SJSA1 (cell line): ENCODE measurements around the gene CNGB1. TPM values are rescaled to one million over a fixed set of nuclear protein-coding genes. Genes with fewer than 3 reads are reported as not detected.
"Not testable (repeated sequence)": the region's sequence is repeated elsewhere in the genome, so short reads cannot be mapped to it uniquely, and the experiment has no call there.

Experiments
- DNase-seq, 2 experiments: peaks; one replicate each; pipeline ENCODE4 v3.0.0-alpha.2; 2015 to 2020; ENCODE audit warnings: low spot score in 2 of 2, low read depth in 1 of 2
- H3K27ac ChIP-seq: fragments of 250-450 bp; sonication (Bioruptor Pico); 2 replicates; pipeline ENCODE4 v1.5.1; 2020; ENCODE audit warnings: mild to moderate bottlenecking, moderate library complexity
- H3K27me3 ChIP-seq: fragments of 250-450 bp; sonication (Bioruptor Pico); replicated peaks from 2 replicates; pipeline ENCODE4 v1.5.1; 2020; ENCODE audit warnings: mild to moderate bottlenecking, moderate library complexity
- H3K36me3 ChIP-seq: fragments of 250-450 bp; sonication (Bioruptor Pico); 2 replicates; pipeline ENCODE4 v1.5.1; 2020; ENCODE audit warnings: mild to moderate bottlenecking
- H3K4me1 ChIP-seq: fragments of 250-450 bp; sonication (Bioruptor Pico); replicated peaks from 2 replicates; pipeline ENCODE4 v1.6.1; 2021; ENCODE audit warnings: mild to moderate bottlenecking
- H3K4me3 ChIP-seq: fragments of 250-450 bp; sonication (Bioruptor Pico); 2 replicates; pipeline ENCODE4 v1.5.1; 2020; ENCODE audit warnings: mild to moderate bottlenecking
- H3K9me3 ChIP-seq: fragments of 250-450 bp; sonication (Bioruptor Pico); replicated peaks from 2 replicates; pipeline ENCODE4 v1.5.1; 2020; ENCODE audit warnings: mild to moderate bottlenecking
- total RNA-seq: library from RNA; depleted of rRNA; stranded (reverse); fragments of >200 nt; shearing (Covaris generic); gene quantifications from 2 replicates; pipeline ENCODE4 v1.2.3, GENCODE V29; 2014

Gene CNGB1
- total RNA-seq, 1 experiment from 2014 or later = 0.13 TPM

DNA sequence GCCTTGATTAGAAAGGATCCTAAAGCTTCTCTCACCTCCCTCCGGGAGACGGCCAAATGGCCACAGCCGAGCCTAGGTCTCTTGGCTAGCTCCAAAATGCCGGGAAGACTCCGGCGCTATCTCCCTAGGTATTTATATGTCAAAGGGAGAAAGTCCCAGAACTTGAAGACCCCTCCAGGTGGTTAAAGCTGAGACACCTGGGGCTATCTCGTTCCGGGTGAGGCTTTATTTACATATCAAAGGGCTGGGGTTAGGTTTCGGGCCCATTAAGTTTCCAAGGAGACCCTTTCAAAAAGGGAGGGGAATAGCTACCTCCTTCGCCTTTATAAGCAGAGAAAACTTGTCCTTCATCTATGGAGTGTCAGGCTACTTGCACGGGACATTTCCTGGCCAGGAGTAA, 97.7 kb downstream of the CNGB1 start:
- H3K9me3 ChIP-seq = no peaks in the 10 kb centered on the region
- peaks cover 28% of the 10 kb centered on the region for H3K4me1 ChIP-seq
- H3K4me3 ChIP-seq = no peak overlapping the region
- no peak for DNase-seq
- no peak overlapping the region for H3K27ac ChIP-seq
- no peaks in the 10 kb centered on the region for H3K27me3 ChIP-seq
- no peaks in the 10 kb centered on the region for H3K36me3 ChIP-seq

DNA sequence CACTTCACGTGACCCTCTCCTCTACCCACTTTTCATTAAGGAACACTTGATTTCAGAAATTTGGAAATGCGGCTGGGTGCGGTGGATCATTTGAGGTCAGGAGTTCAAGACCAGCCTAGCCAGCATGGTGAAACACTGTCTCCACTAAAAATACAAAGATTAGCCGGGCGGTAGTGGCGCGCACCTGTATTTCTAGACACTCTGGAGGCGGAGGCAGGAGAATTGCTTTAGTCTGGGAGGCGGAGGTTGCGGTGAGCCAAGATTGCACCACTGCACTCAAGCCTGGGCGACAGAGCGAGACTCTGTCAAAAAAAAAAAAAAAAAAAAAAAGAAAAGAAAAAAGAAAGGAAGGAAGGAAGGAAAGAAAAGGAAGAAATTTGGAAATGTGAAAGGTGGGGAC, 98.2 kb downstream of the CNGB1 start:
- Histone ChIP-seq H3K27ac (peak overlapping the region; percentile 85), H3K4me1 (peaks cover 28% of the 10 kb centered on the region)
- not testable (repeated sequence) for H3K4me3 ChIP-seq, H3K36me3 ChIP-seq, DNase-seq, H3K9me3 ChIP-seq, H3K27me3 ChIP-seq

DNA sequence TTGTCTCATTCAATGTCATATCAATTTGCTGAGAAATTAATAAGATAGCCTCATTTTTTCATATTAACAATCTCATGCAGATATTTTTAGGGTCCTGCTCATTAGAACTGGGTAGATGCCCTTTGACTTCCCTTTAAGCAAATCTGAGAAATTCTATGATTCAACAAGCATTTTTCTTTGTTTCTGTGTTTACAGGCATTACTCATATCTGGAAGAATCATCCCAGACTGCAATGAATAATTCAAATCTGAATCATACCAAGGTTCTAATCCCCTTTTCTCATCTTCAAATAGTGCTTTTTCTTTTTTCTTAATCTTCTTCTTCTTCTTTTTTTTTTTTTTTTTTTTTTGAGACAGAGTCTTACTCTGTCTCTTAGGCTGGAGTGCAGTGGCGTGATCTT, 99.5 kb downstream of the CNGB1 start:
- Histone ChIP-seq H3K4me3 (no peak overlapping the region), H3K9me3 (no peaks in the 10 kb centered on the region), H3K27ac (peak overlapping the region; percentile 85), H3K27me3 (no peaks in the 10 kb centered on the region), H3K36me3 (no peaks in the 10 kb centered on the region), H3K4me1 (peaks cover 28% of the 10 kb centered on the region)
- DNase-seq = peak in 1 of 2 experiments; percentile 88

DNA sequence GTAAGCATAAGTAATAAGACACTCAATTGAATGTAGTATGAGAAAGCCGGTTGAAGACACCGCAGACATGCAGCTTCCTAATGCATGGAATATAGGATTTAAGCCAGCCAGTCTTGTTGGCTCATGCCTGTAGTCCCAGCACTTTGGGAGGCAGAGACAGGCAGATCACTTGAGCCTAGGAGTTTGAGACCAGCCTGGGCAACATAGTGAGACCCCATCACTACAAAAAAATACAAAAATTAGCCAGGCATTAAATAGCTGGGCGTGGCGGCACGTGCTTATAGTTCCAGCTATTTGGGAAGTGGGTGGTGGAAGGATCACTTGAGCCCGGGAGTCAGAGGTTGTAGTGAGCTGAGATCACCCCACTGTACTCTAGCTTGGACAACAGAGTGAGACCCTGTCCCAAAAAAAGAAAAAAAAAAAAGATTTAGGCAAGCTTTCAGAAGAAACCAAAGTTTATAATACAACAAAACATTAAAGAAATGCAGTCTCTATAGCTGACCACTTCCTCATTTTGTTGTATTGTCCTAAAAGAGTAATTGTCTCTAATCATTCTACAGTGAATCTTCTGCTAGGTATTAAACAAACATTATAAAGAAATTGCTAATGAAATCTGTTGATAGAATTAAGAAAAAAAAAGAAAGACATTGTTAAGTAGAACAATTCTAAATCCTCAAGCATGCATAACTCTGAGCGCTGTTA, 100.0 kb downstream of the CNGB1 start:
- Histone ChIP-seq H3K9me3 (no peaks in the 10 kb centered on the region), H3K27me3 (no peaks in the 10 kb centered on the region), H3K36me3 (no peaks in the 10 kb centered on the region), H3K4me1 (peaks cover 28% of the 10 kb centered on the region), H3K27ac (peak overlapping the region; percentile 85), H3K4me3 (no peak overlapping the region)
- DNase-seq = peak in 1 of 2 experiments; percentile 42

DNA sequence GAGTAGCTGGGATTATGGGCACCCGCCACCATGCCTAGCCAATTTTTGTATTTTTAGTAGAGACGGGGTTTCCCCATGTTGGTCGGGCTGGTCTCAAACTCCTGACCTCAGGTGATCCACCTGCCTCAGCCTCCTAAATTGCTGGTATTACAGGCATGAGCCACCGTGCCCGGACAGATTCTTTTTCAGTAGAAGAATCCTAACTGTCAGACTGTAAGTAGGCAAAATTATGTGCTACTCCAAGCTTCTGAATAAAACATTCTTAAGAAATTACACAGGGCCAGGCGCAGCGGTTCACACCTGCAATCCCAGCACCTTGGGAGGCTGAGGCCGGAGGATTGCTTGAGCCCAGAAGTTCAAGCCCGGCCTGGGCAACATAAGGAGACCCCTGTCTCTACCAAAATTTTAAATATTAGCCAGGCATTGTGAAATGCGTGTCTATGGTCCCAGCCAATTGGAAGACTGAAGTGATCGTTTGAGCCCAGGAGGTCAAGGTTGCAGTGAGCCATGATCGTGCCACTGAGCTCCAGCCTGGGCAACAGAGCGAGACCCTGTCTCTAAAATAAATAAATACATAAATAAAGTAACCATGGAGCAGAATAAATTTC, 101.9 kb downstream of the CNGB1 start:
- DNase-seq = no peak
- Histone ChIP-seq H3K27ac (no peak overlapping the region), H3K27me3 (no peaks in the 10 kb centered on the region), H3K4me1 (peaks cover 34% of the 10 kb centered on the region), H3K4me3 (no peak overlapping the region), H3K36me3 (no peaks in the 10 kb centered on the region), H3K9me3 (no peaks in the 10 kb centered on the region)

DNA sequence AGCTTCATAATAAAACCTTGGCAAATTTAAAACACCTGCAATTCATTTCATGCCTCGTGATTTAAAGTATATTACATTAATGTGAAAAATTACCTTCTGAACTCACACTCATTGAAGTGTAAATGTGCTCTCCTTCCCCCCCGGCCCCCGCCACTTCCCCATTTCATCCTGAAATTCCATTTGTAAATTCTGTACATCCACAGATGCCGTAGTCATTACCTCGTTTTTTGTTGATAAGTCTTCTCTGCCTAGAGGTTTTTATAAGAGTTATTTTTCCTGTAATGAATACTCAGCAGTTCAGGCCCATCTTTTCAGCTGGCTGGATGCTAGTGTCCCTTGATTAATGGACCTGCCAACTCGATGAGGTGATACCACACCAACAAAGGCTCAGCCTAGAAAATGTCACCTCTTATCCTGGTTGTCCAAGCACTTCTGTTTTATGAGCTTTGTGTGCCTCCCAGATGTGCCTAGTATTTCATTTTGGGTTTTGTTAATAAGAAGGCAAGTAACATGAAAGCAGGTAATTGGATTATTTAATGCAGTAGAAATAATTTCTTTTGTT, 103.8 kb downstream of the CNGB1 start:
- DNase-seq = no peak
- Histone ChIP-seq H3K4me3 (no peak overlapping the region), H3K36me3 (no peaks in the 10 kb centered on the region)

DNA sequence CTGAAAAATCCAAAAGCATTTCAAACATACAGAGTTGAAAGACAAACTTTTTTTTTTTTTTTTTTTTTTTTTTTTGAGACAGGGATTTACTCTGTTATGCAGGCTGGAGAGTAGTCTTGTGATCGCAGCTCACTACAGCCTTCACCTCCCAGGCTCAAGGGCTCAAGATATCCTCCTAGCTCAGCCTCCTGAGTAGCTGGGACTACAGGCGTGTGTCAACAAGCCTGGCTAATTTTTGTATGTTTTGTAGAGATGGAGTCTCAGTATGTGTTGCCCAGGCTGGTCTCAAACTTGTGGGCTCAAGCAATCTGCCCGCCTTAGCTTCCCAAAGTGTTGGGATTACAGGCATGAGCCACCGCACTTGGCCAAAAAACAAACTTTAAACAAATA, 104.4 kb downstream of the CNGB1 start:
- no peaks in the 10 kb centered on the region for H3K9me3 ChIP-seq
- H3K27me3 ChIP-seq = no peaks in the 10 kb centered on the region
- no peak overlapping the region for H3K4me3 ChIP-seq
- H3K36me3 ChIP-seq = no peaks in the 10 kb centered on the region
- DNase-seq = no peak
- H3K27ac ChIP-seq = no peak overlapping the region
- peaks cover 34% of the 10 kb centered on the region for H3K4me1 ChIP-seq

More for the DNA sequence above, 103.8 kb downstream of the CNGB1 start:
- Histone ChIP-seq H3K4me1 (peaks cover 39% of the 10 kb centered on the region), H3K27me3 (no peaks in the 10 kb centered on the region), H3K9me3 (no peaks in the 10 kb centered on the region), H3K27ac (no peak overlapping the region)

DNA sequence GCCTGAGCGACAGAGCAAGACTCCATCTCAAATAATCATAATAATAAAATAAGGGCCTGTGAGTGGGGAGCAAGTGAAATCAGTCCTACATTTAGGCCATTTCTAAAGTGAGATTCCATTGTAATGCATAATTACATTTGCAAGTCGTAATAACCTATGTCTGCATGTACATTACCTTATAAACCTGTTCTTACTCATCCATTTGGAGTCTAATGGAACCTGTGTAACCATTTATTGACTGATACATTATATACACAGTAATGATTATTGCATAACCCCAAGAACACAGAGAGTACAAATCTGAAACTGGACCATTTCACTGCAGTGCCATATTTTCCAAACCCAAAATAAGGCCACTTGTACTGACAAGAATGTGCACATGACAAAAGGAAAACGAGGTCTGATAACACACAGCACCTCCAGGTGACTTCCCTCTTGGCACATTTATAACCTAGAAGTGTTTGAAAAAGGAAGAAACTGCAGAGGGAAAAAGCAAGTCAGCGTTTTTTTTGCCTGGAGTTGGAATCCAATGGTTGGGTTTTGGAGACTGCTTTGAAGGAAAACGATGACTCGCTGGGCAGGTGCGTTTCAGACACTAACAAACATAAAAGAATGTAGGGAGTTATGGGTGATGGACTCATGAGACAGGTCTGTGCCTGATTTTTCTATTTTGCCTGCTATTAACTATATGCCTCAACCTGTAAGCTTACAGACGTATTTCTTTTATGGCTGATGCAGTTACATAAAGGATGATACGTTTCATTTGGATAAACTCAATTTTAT, 105.0 kb downstream of the CNGB1 start:
- H3K27ac ChIP-seq = no peak overlapping the region
- DNase-seq = no peak
- H3K27me3 ChIP-seq = no peaks in the 10 kb centered on the region
- H3K4me3 ChIP-seq = no peak overlapping the region
- no peaks in the 10 kb centered on the region for H3K36me3 ChIP-seq
- H3K4me1 ChIP-seq = peaks cover 30% of the 10 kb centered on the region
- H3K9me3 ChIP-seq = no peaks in the 10 kb centered on the region

DNA sequence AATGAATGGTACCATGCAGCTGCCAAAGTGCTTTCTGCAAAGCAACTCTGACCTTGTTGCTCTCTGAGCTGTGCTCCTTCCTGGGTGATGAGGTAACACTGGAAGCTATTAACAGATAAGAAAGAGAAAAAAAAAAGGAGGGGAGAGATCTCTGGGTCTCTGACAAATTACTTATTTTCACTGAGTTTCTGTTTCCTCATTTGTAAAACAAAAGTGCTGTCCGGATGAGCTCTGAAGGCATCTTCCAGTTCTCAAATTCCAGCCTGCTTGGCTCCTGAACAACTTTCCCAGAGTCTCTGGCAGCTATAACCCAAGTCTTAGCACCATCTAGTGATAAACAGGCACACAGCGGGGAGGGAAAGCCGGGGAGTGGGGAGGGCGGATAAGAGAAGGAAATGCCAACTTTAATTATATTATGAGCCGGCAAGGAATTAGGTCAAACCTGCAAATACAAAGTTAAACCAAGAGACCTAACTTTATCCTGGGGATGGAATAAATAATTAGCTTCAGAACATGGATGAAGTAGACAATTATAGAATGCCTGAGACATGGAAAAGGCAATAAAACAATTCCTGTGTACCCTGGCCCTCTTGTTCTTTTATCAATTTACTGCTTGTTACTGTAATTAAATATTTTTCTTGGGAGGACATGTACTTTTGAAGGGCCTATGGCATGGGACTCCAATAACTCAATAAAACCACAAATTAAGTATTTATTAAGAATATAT, 107.3 kb downstream of the CNGB1 start:
- H3K9me3 ChIP-seq = no peaks in the 10 kb centered on the region
- H3K27ac ChIP-seq = no peak overlapping the region
- no peaks in the 10 kb centered on the region for H3K36me3 ChIP-seq
- DNase-seq = peak; percentile 71
- no peaks in the 10 kb centered on the region for H3K27me3 ChIP-seq
- H3K4me3 ChIP-seq = no peak overlapping the region
- H3K4me1 ChIP-seq = peaks cover 24% of the 10 kb centered on the region

DNA sequence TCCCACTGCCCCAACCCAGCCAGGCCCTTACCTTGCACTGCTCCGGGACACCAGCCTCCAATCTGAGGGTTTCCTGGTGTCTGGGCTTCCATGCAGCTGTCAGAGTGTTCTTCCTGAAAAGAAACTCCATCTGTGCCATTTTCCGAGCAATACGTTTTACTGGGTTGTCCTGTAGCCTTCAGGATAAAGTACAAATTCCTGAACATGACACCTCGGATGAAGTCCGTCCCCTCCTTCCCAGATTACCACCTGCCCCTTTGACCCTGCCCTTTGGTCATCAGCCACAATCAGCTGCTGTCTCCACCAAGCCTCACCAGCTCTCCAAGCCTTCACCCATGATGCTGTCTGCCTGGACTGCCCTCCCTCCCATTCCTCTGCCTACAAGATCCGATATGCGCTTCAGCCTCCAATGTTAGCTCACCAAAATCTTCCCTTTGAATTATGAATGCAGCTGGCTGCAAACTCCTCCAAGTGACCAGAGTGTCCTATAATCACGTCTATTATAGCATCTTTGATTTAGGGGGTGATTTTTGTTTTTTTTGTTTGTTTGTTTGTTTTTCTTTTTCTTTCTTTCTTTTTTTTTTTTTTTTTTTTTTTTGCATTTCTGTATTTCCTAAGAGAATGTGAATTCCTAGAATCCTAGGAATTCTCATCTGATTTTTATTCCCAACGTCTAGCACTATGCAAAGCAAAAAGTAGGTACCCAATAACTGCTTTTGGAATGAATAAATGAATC, 108.1 kb downstream of the CNGB1 start:
- H3K9me3 ChIP-seq = no peaks in the 10 kb centered on the region
- H3K27ac ChIP-seq = no peak overlapping the region
- peaks cover 24% of the 10 kb centered on the region for H3K4me1 ChIP-seq
- H3K4me3 ChIP-seq = no peak overlapping the region
- no peaks in the 10 kb centered on the region for H3K27me3 ChIP-seq
- DNase-seq = no peak
- no peaks in the 10 kb centered on the region for H3K36me3 ChIP-seq

DNA sequence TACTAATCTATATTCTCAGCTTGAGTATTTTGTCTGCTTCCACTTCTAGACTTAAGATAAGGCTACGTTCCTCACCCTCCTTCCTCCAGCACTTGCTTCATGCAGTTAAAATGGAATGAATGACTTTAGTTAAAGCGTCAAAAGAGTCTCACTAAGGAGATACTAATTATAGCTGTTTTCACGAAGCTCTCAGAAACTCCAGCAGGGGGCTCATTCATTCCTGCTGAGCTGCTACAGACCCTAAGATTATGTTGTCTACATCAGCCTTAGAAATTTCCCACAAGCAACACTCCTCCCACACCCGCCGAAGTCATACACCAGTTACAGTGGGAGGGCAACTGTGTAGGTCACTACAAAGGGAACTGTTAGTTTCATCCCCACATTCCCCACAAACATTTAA, 111.6 kb downstream of the CNGB1 start:
- Histone ChIP-seq H3K27ac (no peak overlapping the region), H3K27me3 (no peaks in the 10 kb centered on the region), H3K9me3 (no peaks in the 10 kb centered on the region), H3K36me3 (no peaks in the 10 kb centered on the region), H3K4me3 (no peak overlapping the region), H3K4me1 (peaks cover 19% of the 10 kb centered on the region)
- peak; percentile 75 to 78 for DNase-seq

DNA sequence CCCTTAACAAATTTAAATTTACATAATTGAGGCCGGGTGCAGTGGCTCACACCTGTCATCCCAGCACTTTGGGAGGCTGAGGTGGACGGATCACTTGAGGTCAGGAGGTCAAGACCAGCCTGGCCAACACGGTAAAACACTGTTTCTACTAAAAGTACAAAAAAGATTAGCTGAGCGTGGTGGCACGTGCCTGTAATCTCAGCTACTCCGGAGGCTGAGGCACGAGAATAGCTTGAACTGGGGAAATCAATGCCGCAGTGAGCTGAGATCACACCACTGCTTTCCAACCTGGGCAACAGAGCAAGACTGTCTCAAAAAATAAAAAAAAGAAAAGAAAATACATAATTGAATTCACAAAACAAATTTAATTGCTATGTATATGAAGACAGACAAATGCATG, 112.3 kb downstream of the CNGB1 start:
- Histone ChIP-seq H3K36me3 (no peaks in the 10 kb centered on the region), H3K27ac (no peak overlapping the region), H3K4me3 (no peak overlapping the region), H3K4me1 (peaks cover 15% of the 10 kb centered on the region), H3K27me3 (no peaks in the 10 kb centered on the region), H3K9me3 (no peaks in the 10 kb centered on the region)
- no peak for DNase-seq

DNA sequence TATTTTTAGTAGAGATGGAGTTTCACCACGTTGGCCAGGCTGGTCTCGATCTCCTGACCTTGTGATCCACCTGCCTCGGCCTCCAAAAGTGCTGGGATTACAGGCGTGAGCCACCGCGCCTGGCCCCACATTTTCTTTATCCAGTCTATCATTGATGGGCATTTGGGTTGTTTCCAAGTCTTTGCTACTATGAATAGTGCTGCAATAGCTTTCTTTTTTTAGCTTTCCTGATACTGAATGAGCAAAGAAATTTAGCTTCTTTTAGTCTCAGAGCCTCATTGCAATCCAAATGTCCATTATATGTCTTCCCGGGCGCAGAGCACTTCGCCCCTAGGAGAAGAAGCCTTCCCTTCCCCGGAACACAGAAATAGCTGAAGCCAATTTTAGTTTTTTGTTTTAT, 112.9 kb downstream of the CNGB1 start:
- not testable (repeated sequence) for DNase-seq, H3K9me3 ChIP-seq, H3K27me3 ChIP-seq, H3K4me3 ChIP-seq, H3K36me3 ChIP-seq, H3K27ac ChIP-seq
- peaks cover 11% of the 10 kb centered on the region for H3K4me1 ChIP-seq
